Measurements from ENCODE around the gene PELI2.

The PELI2 gene

GRCh38 chr14:56117765-56118610, at the start of gene PELI2:
TSS of gene PELI2 (plus strand) at chr14:56118411. CDS start at chr14:56118661, 250 bp downstream.
- peak; percentile 73 for DNase-seq (ENCODE audit: low read depth)

- DNase-seq (ENCODE audit: low read depth) = no peak
Observed at GRCh38 chr14:56073799-56074198, 44.4 kb upstream of the PELI2 start.

- DNase-seq (ENCODE audit: low read depth) = no peak
Observed at GRCh38 chr14:56075301-56075700, 42.9 kb upstream of the PELI2 start.

- DNase-seq (ENCODE audit: low read depth) = no peak
Observed at GRCh38 chr14:56081139-56081538, 37.1 kb upstream of the PELI2 start.

- DNase-seq (ENCODE audit: low read depth) = no peak
Observed at GRCh38 chr14:56082880-56083279, 35.3 kb upstream of the PELI2 start.

- DNase-seq (ENCODE audit: low read depth) = no peak
Observed at GRCh38 chr14:56085471-56085870, 32.7 kb upstream of the PELI2 start.

- DNase-seq (ENCODE audit: low read depth) = no peak
Observed at GRCh38 chr14:56087671-56088471, 30.3 kb upstream of the PELI2 start.

GRCh38 chr14:56088941-56089340, 29.3 kb upstream of the PELI2 start:
- DNase-seq (ENCODE audit: low read depth) = no peak

GRCh38 chr14:56092763-56093162, 25.4 kb upstream of the PELI2 start:
- no peak for DNase-seq (ENCODE audit: low read depth)

GRCh38 chr14:56094076-56094475, 24.1 kb upstream of the PELI2 start:
- no peak for DNase-seq (ENCODE audit: low read depth)

- no peak for DNase-seq (ENCODE audit: low read depth)
Observed at GRCh38 chr14:56098021-56098420, 20.2 kb upstream of the PELI2 start.

GRCh38 chr14:56099081-56099797, 19.0 kb upstream of the PELI2 start:
- no peak for DNase-seq (ENCODE audit: low read depth)

- DNase-seq (ENCODE audit: low read depth) = no peak
Observed at GRCh38 chr14:56100556-56100955, 17.7 kb upstream of the PELI2 start.

GRCh38 chr14:56102941-56103340, 15.3 kb upstream of the PELI2 start:
- DNase-seq (ENCODE audit: low read depth) = no peak

GRCh38 chr14:56107615-56108014, 10.6 kb upstream of the PELI2 start:
- no peak for DNase-seq (ENCODE audit: low read depth)

- no peak for DNase-seq (ENCODE audit: low read depth)
Observed at GRCh38 chr14:56108057-56108456, 10.2 kb upstream of the PELI2 start.

GRCh38 chr14:56112781-56113180, 5.4 kb upstream of the PELI2 start:
- no peak for DNase-seq (ENCODE audit: low read depth)

GRCh38 chr14:56115334-56115870, 2.8 kb upstream of the PELI2 start:
- DNase-seq (ENCODE audit: low read depth) = no peak

GRCh38 chr14:56115976-56116893, 2.0 kb upstream of the PELI2 start:
- no peak for DNase-seq (ENCODE audit: low read depth)

GRCh38 chr14:56118611-56119181, 485 bp downstream of the PELI2 start:
- DNase-seq (ENCODE audit: low read depth) = no peak
